CD4-positive, alpha-beta T cell treated with Interleukin-2 at 100 ng/mL for 4 hours (primary cell): Measurements from ENCODE around the gene PXDC1.
"Not testable (repeated sequence)": the region's sequence is repeated elsewhere in the genome, so short reads cannot be mapped to it uniquely, and the experiment has no call there.

Experiments
- DNase-seq: peaks from one replicate; pipeline ENCODE4 v3.0.0-alpha.2; 2020; ENCODE audit warnings: low spot score

Gene PXDC1

GRCh38 chr6:3762359-3762758 is 10.8 kb upstream of the PXDC1 start:
- DNase-seq: no peak

- no peak for DNase-seq
Measured at GRCh38 chr6:3761989-3762270, 10.4 kb upstream of the PXDC1 start.

GRCh38 chr6:3759646-3760232 is 8.2 kb upstream of the PXDC1 start:
- no peak for DNase-seq

GRCh38 chr6:3758842-3759144 is 7.3 kb upstream of the PXDC1 start:
- no peak for DNase-seq

- not testable (repeated sequence) for DNase-seq
Measured at GRCh38 chr6:3757998-3758841, 6.7 kb upstream of the PXDC1 start.

GRCh38 chr6:3757241-3757641 is 5.7 kb upstream of the PXDC1 start:
- no peak for DNase-seq

GRCh38 chr6:3756546-3756945 is 5.0 kb upstream of the PXDC1 start:
- DNase-seq: no peak

- DNase-seq: no peak
Measured at GRCh38 chr6:3755637-3756545, 4.4 kb upstream of the PXDC1 start.

GRCh38 chr6:3754776-3755175 is 3.3 kb upstream of the PXDC1 start:
- no peak for DNase-seq

- DNase-seq: not testable (repeated sequence)
Measured at GRCh38 chr6:3754032-3754725, 2.7 kb upstream of the PXDC1 start.

GRCh38 chr6:3753228-3753835 is 1.8 kb upstream of the PXDC1 start:
- no peak for DNase-seq

GRCh38 chr6:3752531-3753227 is 1.2 kb upstream of the PXDC1 start:
- DNase-seq: no peak

GRCh38 chr6:3751730-3752530 is 417 bp upstream of the PXDC1 start:
- peak; percentile 54 for DNase-seq

GRCh38 chr6:3750317-3751076 is 1.0 kb downstream of the PXDC1 start:
- no peak for DNase-seq

- no peak for DNase-seq
Measured at GRCh38 chr6:3749977-3750316, 1.6 kb downstream of the PXDC1 start.

GRCh38 chr6:3749067-3749841 is 2.3 kb downstream of the PXDC1 start:
- DNase-seq: no peak

- DNase-seq: peak; percentile 29
Measured at GRCh38 chr6:3748208-3749066, 3.1 kb downstream of the PXDC1 start.

GRCh38 chr6:3747100-3747737 is 4.3 kb downstream of the PXDC1 start:
- DNase-seq: no peak
